Liver (tissue), 9 donors: Measurements from ENCODE around the gene THSD7B. TPM values are rescaled to one million over a fixed set of nuclear protein-coding genes. Genes with fewer than 3 reads are reported as not detected.

Experiments used
- DNase-seq: peaks from one replicate; pipeline ENCODE4 v3.0.0-alpha.2; 2017; ENCODE audit warnings: low spot score
- H3K27ac ChIP-seq, 2 donors: one replicate each; pipeline ENCODE4 v1.7.0; 2013; ENCODE audit warnings: inconsistent platforms in 2 of 2, low read length in 2 of 2, control low read depth in 1 of 2, low read depth in 1 of 2, mild to moderate bottlenecking in 1 of 2
- H3K27me3 ChIP-seq, 4 donors: one replicate each; pipeline versions ENCODE4 v1.6.1 to v1.7.0; 2013; ENCODE audit warnings: low read length in 3 of 4, inconsistent platforms in 1 of 4, mild to moderate bottlenecking in 1 of 4, moderate library complexity in 1 of 4; ENCODE audit not compliant: control insufficient read depth in 4 of 4, insufficient read depth in 4 of 4
- H3K36me3 ChIP-seq, 4 donors: one replicate each; pipeline versions ENCODE4 v1.6.1 to v1.7.0; 2013; ENCODE audit warnings: low read length in 3 of 4, mild to moderate bottlenecking in 3 of 4, low read depth in 1 of 4, moderate library complexity in 1 of 4; ENCODE audit not compliant: control insufficient read depth in 4 of 4, insufficient read depth in 3 of 4
- H3K4me1 ChIP-seq, 4 donors: one replicate each; pipeline versions ENCODE4 v1.6.1 to v1.7.0; 2013; ENCODE audit warnings: low read length in 3 of 4, mild to moderate bottlenecking in 3 of 4, moderate library complexity in 1 of 4; ENCODE audit not compliant: control insufficient read depth in 4 of 4, insufficient read depth in 4 of 4
- H3K4me3 ChIP-seq, 3 donors: one replicate each; pipeline versions ENCODE4 v1.6.1 to v1.7.0; 2013; ENCODE audit warnings: low read length in 3 of 3, control low read depth in 1 of 3, low read depth in 1 of 3, mild to moderate bottlenecking in 1 of 3
- H3K9ac ChIP-seq, 2 donors: one replicate each; pipeline ENCODE4 v1.7.0; 2013; ENCODE audit warnings: low read length in 2 of 2, mild to moderate bottlenecking in 2 of 2, moderate library complexity in 2 of 2, control low read depth in 1 of 2, low read depth in 1 of 2
- H3K9me3 ChIP-seq, 4 donors: one replicate each; pipeline versions ENCODE4 v1.6.1 to v1.7.0; 2013; ENCODE audit warnings: low read length in 3 of 4; ENCODE audit not compliant: control insufficient read depth in 4 of 4
- ATF3 ChIP-seq: IDR thresholded peaks from 2 replicates; pipeline ENCODE4 v1.6.1; 2016; ENCODE audit warnings: antibody characterized with exemption
- CTCF ChIP-seq: fragments of 150-350 bp; IDR thresholded peaks from 2 replicates; pipeline ENCODE4 v1.5.1; 2017; ENCODE audit warnings: improper control_type of control experiment, low read depth, low read length; ENCODE audit not compliant: missing input control
- EGR1 ChIP-seq, 2 donors: IDR thresholded peaks; 2 replicates each; pipeline ENCODE4 v1.6.1; 2016 to 2018; ENCODE audit warnings: antibody characterized with exemption in 2 of 2, low read depth in 2 of 2
- FOXA1 ChIP-seq: IDR thresholded peaks from 2 replicates; pipeline ENCODE4 v1.6.1; 2016; ENCODE audit warnings: antibody characterized with exemption
- FOXA2 ChIP-seq: IDR thresholded peaks from 2 replicates; pipeline ENCODE4 v1.6.1; 2016; ENCODE audit warnings: antibody characterized with exemption
- GABPA ChIP-seq, 2 donors: IDR thresholded peaks in 1 of 2; conservative IDR thresholded peaks in 1 of 2; 2 replicates each; pipeline ENCODE4 v1.6.1; 2016; ENCODE audit warnings: antibody characterized with exemption in 2 of 2, mild to moderate bottlenecking in 1 of 2, moderate library complexity in 1 of 2
- HNF4A ChIP-seq, 2 donors: conservative IDR thresholded peaks; 2 replicates each; pipeline ENCODE4 v1.6.1; 2016; ENCODE audit warnings: antibody characterized with exemption in 2 of 2, mild to moderate bottlenecking in 2 of 2
- HNF4G ChIP-seq: IDR thresholded peaks from 2 replicates; pipeline ENCODE4 v1.6.1; 2016; ENCODE audit warnings: antibody characterized with exemption
- JUND ChIP-seq, 2 donors: IDR thresholded peaks; 2 replicates each; pipeline ENCODE4 v1.6.1; 2016; ENCODE audit warnings: antibody characterized with exemption in 2 of 2
- MAX ChIP-seq: IDR thresholded peaks from 2 replicates; pipeline ENCODE4 v1.6.1; 2016; ENCODE audit warnings: antibody characterized with exemption
- NR2F2 ChIP-seq: IDR thresholded peaks from 2 replicates; pipeline ENCODE4 v1.6.1; 2016; ENCODE audit warnings: antibody characterized with exemption
- RAD21 ChIP-seq, 2 donors: IDR thresholded peaks; 2 replicates each; pipeline ENCODE4 v1.6.1; 2016; ENCODE audit warnings: antibody characterized with exemption in 2 of 2, mild to moderate bottlenecking in 2 of 2
- REST ChIP-seq: IDR thresholded peaks from 2 replicates; pipeline ENCODE4 v1.6.1; 2016; ENCODE audit warnings: antibody characterized with exemption, mild to moderate bottlenecking
- RXRA ChIP-seq, 2 donors: IDR thresholded peaks; 2 replicates each; pipeline ENCODE4 v1.6.1; 2017 to 2018; ENCODE audit warnings: antibody characterized with exemption in 2 of 2, mild to moderate bottlenecking in 1 of 2
- SP1 ChIP-seq: IDR thresholded peaks from 2 replicates; pipeline ENCODE4 v1.6.1; 2018; ENCODE audit warnings: antibody characterized with exemption, mild to moderate bottlenecking
- TAF1 ChIP-seq: conservative IDR thresholded peaks from 2 replicates; pipeline ENCODE4 v1.6.1; 2016; ENCODE audit warnings: antibody characterized with exemption, mild to moderate bottlenecking
- YY1 ChIP-seq: IDR thresholded peaks from 2 replicates; pipeline ENCODE4 v1.6.1; 2016; ENCODE audit warnings: antibody characterized with exemption, mild to moderate bottlenecking
- ZBTB33 ChIP-seq: IDR thresholded peaks from 2 replicates; pipeline ENCODE4 v1.6.1; 2016; ENCODE audit warnings: antibody characterized with exemption
- polyA plus RNA-seq, 2 donors: library from polyadenylated mRNA; stranded (reverse) in 1 of 2; unstranded in 1 of 2; fragments of 200-250 nt in 1 of 2; fragments of >200 nt in 1 of 2; fragmentation: Nextera tagmentation in 1 of 2; extraction: Ambion mirVana in 1 of 2; gene quantifications; one replicate each; pipeline versions ENCODE4 v1.2.1 to v1.2.3, GENCODE V29; 2013 to 2015
- total RNA-seq, 2 donors: library from RNA; depleted of rRNA; stranded (reverse); fragments of >200 nt; gene quantifications; one replicate each; pipeline ENCODE4 v1.2.3, GENCODE V29; 2014
- donor health status: healthy.
- donor health status: healthy.
- donor health status: healthy.
- donor health status: healthy.
- donor health status: healthy.

THSD7B gene
- total and polyA plus RNA-seq, 4 donors, result 0.01 to 0.75 (median 0.42) TPM; not detected in 1

GRCh38 chr2:137118140-137118539 lies 352.8 kb downstream of the THSD7B start:
- Histone ChIP-seq H3K9me3 (no peaks in the 10 kb centered on the region), H3K27ac (no peak overlapping the region), H3K27me3 (peaks cover 0 to 2% (median 0%) of the 10 kb centered on the region in 4 donors), H3K36me3 (no peaks in the 10 kb centered on the region), H3K4me3 (no peak overlapping the region), H3K4me1 (no peaks in the 10 kb centered on the region), H3K9ac (no peak overlapping the region)
- TF ChIP-seq EGR1 (IDR thresholded peaks at IDR 0.05; ENCODE audit: low read depth in 2 of 2) (no peak), ATF3 (no peak), GABPA (IDR thresholded peaks at IDR 0.05 in 1 of 2, conservative IDR thresholded peaks at IDR 0.05 in 1 of 2) (no peak), ZBTB33 (no peak), JUND (IDR thresholded peaks at IDR 0.05) (no peak), HNF4A (conservative IDR thresholded peaks at IDR 0.05) (no peak), FOXA1 (no peak), CTCF (no peak), REST (no peak), YY1 (no peak), MAX (no peak), HNF4G (no peak), RXRA (IDR thresholded peaks at IDR 0.05) (no peak), FOXA2 (no peak), SP1 (no peak), TAF1 (no peak), RAD21 (IDR thresholded peaks at IDR 0.05) (no peak), NR2F2 (no peak)
- no peak for DNase-seq
